GM12891 (cell line): ENCODE results near the gene WDFY2.

ENCODE experiments used
- POLR2A ChIP-seq: IDR thresholded peaks from 2 replicates; pipeline ENCODE4 v1.6.1; 2011; ENCODE audit warnings: low read depth, low read length, control low read depth
- POLR2AphosphoS5 ChIP-seq: IDR thresholded peaks from 2 replicates; pipeline ENCODE4 v1.6.1; 2011; ENCODE audit warnings: low read depth, low read length, control low read depth
- POU2F2 ChIP-seq: IDR thresholded peaks from 2 replicates; pipeline ENCODE4 v1.6.1; 2011; ENCODE audit warnings: low read depth, mild to moderate bottlenecking, control low read depth, low read length, moderate library complexity
- SPI1 ChIP-seq: IDR thresholded peaks from 2 replicates; pipeline ENCODE4 v1.6.1; 2011; ENCODE audit warnings: low read depth, low read length, control low read depth

- TF ChIP-seq POLR2A (no peak), POU2F2 (no peak), SPI1 (no peak), POLR2AphosphoS5 (no peak)
These were observed 99.8 kb downstream of the WDFY2 start for GRCh38 chr13:51684076-51684475.
